Choroid plexus epithelial cell (primary cell): ENCODE results near the gene SPATA20.
A peak's percentile ranks its signal among the peaks of the same experiment; 100 is the strongest.

Experiments
- DNase-seq: peaks from one replicate; pipeline ENCODE4 v3.0.0-alpha.2; 2010; ENCODE audit warnings: low read depth
- H3K4me3 ChIP-seq: 2 replicates; pipeline ENCODE4 v1.5.1; 2011; ENCODE audit warnings: low read depth, mild to moderate bottlenecking, control low read depth, low read length, moderate library complexity
- CTCF ChIP-seq: conservative IDR thresholded peaks from 2 replicates; pipeline ENCODE4 v1.5.1; 2011; ENCODE audit warnings: low read depth, mild to moderate bottlenecking, control low read depth, inconsistent platforms, low read length, moderate library complexity

The SPATA20 gene

GRCh38 chr17:50514388-50514787, 32.6 kb upstream of the SPATA20 start:
- no peak overlapping the region for H3K4me3 ChIP-seq
- TF ChIP-seq CTCF = no peak
- DNase-seq = no peak

- H3K4me3 ChIP-seq = no peak overlapping the region
- peak; percentile 41 for DNase-seq
- TF ChIP-seq CTCF = no peak
These were observed 31.9 kb upstream of the SPATA20 start for GRCh38 chr17:50514936-50515702.

GRCh38 chr17:50517011-50517410, 30.0 kb upstream of the SPATA20 start:
- no peak for DNase-seq
- no peak for TF ChIP-seq CTCF
- H3K4me3 ChIP-seq = no peak overlapping the region

GRCh38 chr17:50517504-50518383, 29.2 kb upstream of the SPATA20 start:
- no peak for TF ChIP-seq CTCF
- H3K4me3 ChIP-seq = no peak overlapping the region
- no peak for DNase-seq

- peak; percentile 84 for DNase-seq
- TF ChIP-seq CTCF = no peak
- no peak overlapping the region for H3K4me3 ChIP-seq
These were observed 28.5 kb upstream of the SPATA20 start for GRCh38 chr17:50518384-50519023.

- no peak overlapping the region for H3K4me3 ChIP-seq
- TF ChIP-seq CTCF = no peak
- DNase-seq = no peak
These were observed 27.7 kb upstream of the SPATA20 start for GRCh38 chr17:50519141-50519834.
